Thyroid gland (tissue), 4 donors: Measurements from ENCODE around the gene FBH1. TPM values are rescaled to one million over a fixed set of nuclear protein-coding genes. Genes with fewer than 3 reads are reported as not detected.

Source experiments
- DNase-seq, 2 donors: peaks; one replicate each; pipeline ENCODE4 v3.0.0-alpha.2; 2019
- H3K27ac ChIP-seq, 3 donors: fragments of 200-600 bp; sonication (generic); 1 replicate in 2 of 3; 2 replicates in 1 of 3; pipeline ENCODE4 v1.5.1; 2016 to 2019; ENCODE audit warnings: mild to moderate bottlenecking in 1 of 3, moderate library complexity in 1 of 3
- H3K27me3 ChIP-seq: fragments of 200-600 bp; sonication (generic); one replicate; pipeline ENCODE4 v1.5.1; 2019
- H3K36me3 ChIP-seq, 2 donors: fragments of 200-600 bp; sonication (generic); one replicate each; pipeline ENCODE4 v1.5.1; 2016 to 2019
- H3K4me1 ChIP-seq, 2 donors: fragments of 200-600 bp; sonication (generic); one replicate each; pipeline ENCODE4 v1.5.1; 2017 to 2019
- H3K4me3 ChIP-seq, 3 donors: fragments of 200-600 bp; sonication (generic); replicated peaks in 1 of 3; 1 replicate in 2 of 3; 2 replicates in 1 of 3; pipeline ENCODE4 v1.5.1; 2016; ENCODE audit warnings: mild to moderate bottlenecking in 1 of 3
- H3K9me3 ChIP-seq: fragments of 200-600 bp; sonication (generic); one replicate; pipeline ENCODE4 v1.5.1; 2017
- CTCF ChIP-seq, 6 experiments: fragments of 200-600 bp in 3 of 6; fragments of 450-650 bp in 3 of 6; sonication (generic) in 3 of 6; IDR thresholded peaks; one replicate each; pipeline ENCODE4 v1.5.1; 2016 to 2019; ENCODE audit warnings: antibody characterized with exemption in 6 of 6, mild to moderate bottlenecking in 2 of 6, inconsistent platforms in 1 of 6, moderate library complexity in 1 of 6
- POLR2A ChIP-seq, 2 donors: fragments of 450-650 bp; IDR thresholded peaks; one replicate each; pipeline ENCODE4 v1.6.1; 2017; ENCODE audit warnings: antibody characterized with exemption in 2 of 2, mild to moderate bottlenecking in 2 of 2, moderate library complexity in 1 of 2
- WGBS, 2 donors: methylation state at CpG; one replicate each; pipeline ENCODE4 v1.1.5; 2017; 5-methylcytosine and 5-hydroxymethylcytosine counted together
- intact Hi-C: fragments of 100-400 bp; cut with DNase I; formaldehyde crosslinking; loops from one replicate; pipeline ENCODE4 v1.15.1; 2023
- total RNA-seq, 4 donors: library from RNA; depleted of rRNA; stranded (reverse); fragments of >200 nt; gene quantifications; one replicate each; pipeline ENCODE4 v1.2.3, GENCODE V29; 2016

FBH1 gene
- total RNA-seq, 4 donors from 2014 or later: 88.3 to 100 (median 94.8) TPM

GRCh38 chr10:5911670-5912069 is 21.6 kb downstream of the FBH1 start:
- Histone ChIP-seq H3K9me3 (no peaks in the 10 kb centered on the region), H3K4me1 (no peaks in the 10 kb centered on the region), H3K36me3 (peaks cover 63 to 69% of the 10 kb centered on the region in 2 donors), H3K4me3 (no peak overlapping the region), H3K27ac (no peak overlapping the region), H3K27me3 (no peaks in the 10 kb centered on the region)
- intact Hi-C loops: no loop called here
- no peak for TF ChIP-seq CTCF (IDR thresholded peaks at IDR 0.05)
- no peak for TF ChIP-seq POLR2A (IDR thresholded peaks at IDR 0.05)
- DNase-seq: no peak
- WGBS, 2 donors: 92 to 98% methylated on average over 4 of the region's 4 CpGs

GRCh38 chr10:5913736-5914135 is 23.7 kb downstream of the FBH1 start:
- H3K27me3 ChIP-seq: no peaks in the 10 kb centered on the region
- DNase-seq: no peak
- no peaks in the 10 kb centered on the region for H3K4me1 ChIP-seq
- H3K27ac ChIP-seq: no peak overlapping the region
- H3K4me3 ChIP-seq: no peak overlapping the region
- intact Hi-C loops: no loop called here
- H3K36me3 ChIP-seq: peaks cover 82 to 90% of the 10 kb centered on the region in 2 donors
- no peaks in the 10 kb centered on the region for H3K9me3 ChIP-seq
- WGBS, 2 donors: 93 to 97% methylated on average over 4 of the region's 4 CpGs
- no peak for TF ChIP-seq CTCF (IDR thresholded peaks at IDR 0.05)
- no peak for TF ChIP-seq POLR2A (IDR thresholded peaks at IDR 0.05)

GRCh38 chr10:5915451-5915850 is 25.4 kb downstream of the FBH1 start:
- WGBS, 2 donors: 96 to 98% methylated on average over 14 of the region's 14 CpGs
- Histone ChIP-seq H3K4me1 (no peaks in the 10 kb centered on the region), H3K27ac (no peak overlapping the region), H3K36me3 (peaks cover 85 to 88% of the 10 kb centered on the region in 2 donors), H3K9me3 (no peaks in the 10 kb centered on the region), H3K27me3 (no peaks in the 10 kb centered on the region), H3K4me3 (no peak overlapping the region)
- TF ChIP-seq POLR2A (IDR thresholded peaks at IDR 0.05) (no peak), CTCF (IDR thresholded peaks at IDR 0.05) (no peak)
- intact Hi-C loops: no loop called here
- no peak for DNase-seq

- no peaks in the 10 kb centered on the region for H3K4me1 ChIP-seq
- WGBS, 2 donors: 96 to 98% methylated on average over 13 of the region's 13 CpGs
- DNase-seq: no peak
- H3K4me3 ChIP-seq: no peak overlapping the region
- TF ChIP-seq POLR2A (IDR thresholded peaks at IDR 0.05): no peak
- no peaks in the 10 kb centered on the region for H3K9me3 ChIP-seq
- no peaks in the 10 kb centered on the region for H3K27me3 ChIP-seq
- intact Hi-C loops: no loop called here
- H3K36me3 ChIP-seq: peaks cover 92 to 93% of the 10 kb centered on the region in 2 donors
- no peak overlapping the region for H3K27ac ChIP-seq
Measured at GRCh38 chr10:5917305-5917704, 27.3 kb downstream of the FBH1 start.

GRCh38 chr10:5918763-5919162 is 28.7 kb downstream of the FBH1 start:
- H3K4me1 ChIP-seq: no peaks in the 10 kb centered on the region
- WGBS, 2 donors: 97 to 98% methylated on average over 4 of the region's 4 CpGs
- H3K36me3 ChIP-seq: peaks cover 93% of the 10 kb centered on the region in 2 donors
- TF ChIP-seq CTCF (IDR thresholded peaks at IDR 0.05): no peak
- TF ChIP-seq POLR2A (IDR thresholded peaks at IDR 0.05): no peak
- no peak overlapping the region for H3K27ac ChIP-seq
- DNase-seq: no peak
- intact Hi-C loops: no loop called here
- H3K9me3 ChIP-seq: no peaks in the 10 kb centered on the region
- no peaks in the 10 kb centered on the region for H3K27me3 ChIP-seq
- H3K4me3 ChIP-seq: no peak overlapping the region

- no peak for DNase-seq
- no peak for TF ChIP-seq CTCF (IDR thresholded peaks at IDR 0.05)
- TF ChIP-seq POLR2A (IDR thresholded peaks at IDR 0.05): no peak
- no peak overlapping the region for H3K4me3 ChIP-seq
- H3K27ac ChIP-seq: no peak overlapping the region
- no peaks in the 10 kb centered on the region for H3K9me3 ChIP-seq
- intact Hi-C loops: no loop called here
- WGBS, 2 donors: 96% methylated on average over 7 of the region's 7 CpGs
- H3K4me1 ChIP-seq: no peaks in the 10 kb centered on the region
- H3K36me3 ChIP-seq: peaks cover 93 to 94% of the 10 kb centered on the region in 2 donors
- no peaks in the 10 kb centered on the region for H3K27me3 ChIP-seq
Measured at GRCh38 chr10:5919568-5919967, 29.5 kb downstream of the FBH1 start.
